Uterus (tissue), 2 donors: Measurements from ENCODE around the gene NUDT1.

Experiments
- CTCF ChIP-seq, 4 experiments: fragments of 200-600 bp in 2 of 4; fragments of 450-650 bp in 2 of 4; sonication (generic) in 2 of 4; IDR thresholded peaks; one replicate each; pipeline ENCODE4 v1.5.1; 2016 to 2019; ENCODE audit warnings: antibody characterized with exemption in 4 of 4, mild to moderate bottlenecking in 2 of 4, moderate library complexity in 1 of 4
- POLR2A ChIP-seq, 2 donors: fragments of 450-650 bp; IDR thresholded peaks; one replicate each; pipeline ENCODE4 v1.6.1; 2016; ENCODE audit warnings: antibody characterized with exemption in 2 of 2, mild to moderate bottlenecking in 1 of 2, moderate library complexity in 1 of 2

- TF ChIP-seq POLR2A (IDR thresholded peaks at IDR 0.05) (no peak), CTCF (IDR thresholded peaks at IDR 0.05) (no peak)
Observed at GRCh38 chr7:2208712-2209111, 33.3 kb upstream of the NUDT1 start.
